PC-3 (cell line): ENCODE measurements around the gene TM9SF3. TPM values are rescaled to one million over a fixed set of nuclear protein-coding genes. Genes with fewer than 3 reads are reported as not detected.

Source experiments
- ATAC-seq: fragments of 200-7000 bp; cut with Tn5 transposase; 2 replicates; pipeline ENCODE4 v1.9.1; 2020; ENCODE audit warnings: mild to moderate bottlenecking, moderate library complexity
- BruUV-seq: library from RNA; stranded (reverse); fragments of 400-500 nt; replicated peaks from 2 replicates; lab custom pipeline; 2021; lab: Mats Ljungman, UMichigan
- CTCF ChIA-PET: fragments of 300-600 bp; sonication (Branson Sonifier 250); formaldehyde crosslinking; loops from one replicate; lab custom pipeline; 2022; ENCODE audit warnings: antibody characterized with exemption; lab: Charles Lee
- POLR2A ChIA-PET: fragments of 300-600 bp; sonication (Branson Sonifier 250); formaldehyde crosslinking; loops from one replicate; lab custom pipeline; 2022; ENCODE audit warnings: antibody characterized with exemption; ENCODE audit not compliant: unreplicated experiment; lab: Charles Lee
- DNase-seq: peaks from one replicate; pipeline ENCODE4 v3.0.0-alpha.2; 2015
- H2AFZ ChIP-seq: fragments of 300-600 bp; sonication (generic); 2 replicates; pipeline ENCODE4 v1.6.0; 2016; ENCODE audit warnings: antibody characterized with exemption, low read length
- H3F3A ChIP-seq: fragments of 300-600 bp; sonication (generic); one replicate; pipeline ENCODE4 v1.6.0; 2017; ENCODE audit warnings: antibody characterized with exemption, low read length, control low read depth, mild to moderate bottlenecking; ENCODE audit not compliant: unreplicated experiment
- H3K27ac ChIP-seq: fragments of 300-600 bp; sonication (generic); 2 replicates; pipeline ENCODE4 v1.5.1; 2016; ENCODE audit warnings: mild to moderate bottlenecking, low read length
- H3K27me3 ChIP-seq: fragments of 300-600 bp; sonication (generic); 2 replicates; pipeline ENCODE4 v1.6.1; 2016; ENCODE audit warnings: low read length, mixed read lengths
- H3K36me3 ChIP-seq: fragments of 300-600 bp; sonication (generic); 2 replicates; pipeline ENCODE4 v1.6.1; 2016; ENCODE audit warnings: low read depth, mixed run types, low read length, mixed read lengths
- H3K4me1 ChIP-seq: fragments of 300-600 bp; sonication (generic); 2 replicates; pipeline ENCODE4 v1.5.1; 2016; ENCODE audit warnings: low read length; ENCODE audit not compliant: insufficient read depth
- H3K4me2 ChIP-seq: fragments of 300-600 bp; sonication (generic); 2 replicates; pipeline ENCODE4 v1.6.0; 2016; ENCODE audit warnings: low read length
- H3K4me3 ChIP-seq: fragments of 300-600 bp; sonication (generic); 2 replicates; pipeline ENCODE4 v1.5.1; 2016; ENCODE audit warnings: mild to moderate bottlenecking, low read length, mixed read lengths
- H3K79me2 ChIP-seq: fragments of 300-600 bp; sonication (generic); 2 replicates; pipeline ENCODE4 v1.6.1; 2017; ENCODE audit warnings: low read length, mixed read lengths
- H3K9ac ChIP-seq: fragments of 300-600 bp; sonication (generic); 2 replicates; pipeline ENCODE4 v1.6.0; 2016; ENCODE audit warnings: mild to moderate bottlenecking, low read length
- H3K9me2 ChIP-seq: fragments of 300-600 bp; sonication (generic); replicated peaks from 2 replicates; pipeline ENCODE4 v1.6.1; 2016; ENCODE audit warnings: mixed run types, low read length, mixed read lengths
- H3K9me3 ChIP-seq: fragments of 300-600 bp; sonication (generic); 2 replicates; pipeline ENCODE4 v1.6.1; 2016; ENCODE audit warnings: low read length, mixed read lengths
- H4K20me1 ChIP-seq: fragments of 300-600 bp; sonication (generic); 2 replicates; pipeline ENCODE4 v1.6.1; 2016; ENCODE audit warnings: low read length, mixed read lengths
- EZH2 ChIP-seq: fragments of 300-600 bp; sonication (generic); IDR thresholded peaks from one replicate; pipeline ENCODE4 v1.6.1; 2017; ENCODE audit warnings: antibody characterized with exemption, mild to moderate bottlenecking, low read length; ENCODE audit not compliant: unreplicated experiment
- EZH2phosphoT487 ChIP-seq: fragments of 300-600 bp; sonication (generic); IDR thresholded peaks from 2 replicates; pipeline ENCODE4 v1.6.1; 2018; ENCODE audit warnings: mild to moderate bottlenecking, antibody characterized with exemption, low read length, borderline replicate concordance
- intact Hi-C: fragments of 100-400 bp; cut with micrococcal nuclease; formaldehyde crosslinking; loops from 2 replicates; pipeline ENCODE4 v1.9.0; 2023
- total RNA-seq: library from RNA; depleted of rRNA; stranded (reverse); fragments of >200 nt; gene quantifications from 2 replicates; pipeline ENCODE4 v1.2.3, GENCODE V29; 2014
- TF ChIP-seq, protein P1 (sequence below): fragments of 300-600 bp; sonication (generic); conservative IDR thresholded peaks from 2 replicates; pipeline ENCODE4 v1.5.1; 2017; ENCODE audit warnings: antibody characterized with exemption, low read depth, mild to moderate bottlenecking, low read length

The TM9SF3 gene
- total RNA-seq, 1 experiment from 2014 or later, result 39.2 TPM

DNA sequence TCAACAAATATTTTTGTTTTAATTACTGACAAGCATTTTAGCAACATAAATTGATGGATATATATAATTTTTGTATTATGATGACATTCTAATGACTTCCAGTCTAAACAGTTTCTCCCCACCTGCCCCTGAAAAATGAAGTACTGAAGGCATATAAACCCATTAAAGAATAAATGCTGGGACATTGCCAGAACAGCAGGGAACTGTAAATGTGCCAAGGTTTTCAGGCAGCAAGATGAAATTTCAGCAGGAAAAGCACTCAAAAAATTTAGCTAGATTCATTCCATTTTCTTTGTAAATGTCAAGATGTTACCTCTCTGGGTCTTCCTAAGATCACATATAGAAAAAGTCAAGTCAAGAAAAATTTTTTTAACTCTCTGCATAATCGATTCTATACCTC lies 62.1 kb downstream of the TM9SF3 start:
- H3K36me3 ChIP-seq, result peaks cover 14% of the 10 kb centered on the region; the same call in 1 of the 2 replicates
- no peaks in the 10 kb centered on the region for H3K9me2 ChIP-seq
- CTCF ChIA-PET, result no interaction called here
- POLR2A ChIA-PET, result no interaction called here
- BruUV-seq, result no TSS peak
- no peaks in the 10 kb centered on the region for H3K27me3 ChIP-seq
- no peaks in the 10 kb centered on the region for H4K20me1 ChIP-seq
- H3K79me2 ChIP-seq, result no peaks in the 10 kb centered on the region
- DNase-seq, result no peak
- H3K27ac ChIP-seq, result no peak overlapping the region
- no peak overlapping the region for H3K4me3 ChIP-seq
- no peak overlapping the region for H3K4me2 ChIP-seq
- H3F3A ChIP-seq, result no peaks in the 10 kb centered on the region
- no peak overlapping the region for H3K9ac ChIP-seq
- H3K4me1 ChIP-seq, result no peaks in the 10 kb centered on the region
- TF ChIP-seq, protein P1, sequence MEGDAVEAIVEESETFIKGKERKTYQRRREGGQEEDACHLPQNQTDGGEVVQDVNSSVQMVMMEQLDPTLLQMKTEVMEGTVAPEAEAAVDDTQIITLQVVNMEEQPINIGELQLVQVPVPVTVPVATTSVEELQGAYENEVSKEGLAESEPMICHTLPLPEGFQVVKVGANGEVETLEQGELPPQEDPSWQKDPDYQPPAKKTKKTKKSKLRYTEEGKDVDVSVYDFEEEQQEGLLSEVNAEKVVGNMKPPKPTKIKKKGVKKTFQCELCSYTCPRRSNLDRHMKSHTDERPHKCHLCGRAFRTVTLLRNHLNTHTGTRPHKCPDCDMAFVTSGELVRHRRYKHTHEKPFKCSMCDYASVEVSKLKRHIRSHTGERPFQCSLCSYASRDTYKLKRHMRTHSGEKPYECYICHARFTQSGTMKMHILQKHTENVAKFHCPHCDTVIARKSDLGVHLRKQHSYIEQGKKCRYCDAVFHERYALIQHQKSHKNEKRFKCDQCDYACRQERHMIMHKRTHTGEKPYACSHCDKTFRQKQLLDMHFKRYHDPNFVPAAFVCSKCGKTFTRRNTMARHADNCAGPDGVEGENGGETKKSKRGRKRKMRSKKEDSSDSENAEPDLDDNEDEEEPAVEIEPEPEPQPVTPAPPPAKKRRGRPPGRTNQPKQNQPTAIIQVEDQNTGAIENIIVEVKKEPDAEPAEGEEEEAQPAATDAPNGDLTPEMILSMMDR, result no peak
- TF ChIP-seq EZH2, result no peak
- TF ChIP-seq EZH2phosphoT487, result no peak
- H2AFZ ChIP-seq, result no peak overlapping the region
- no peak for ATAC-seq
- H3K9me3 ChIP-seq, result no peaks in the 10 kb centered on the region
- intact Hi-C loops, result no loop called here

DNA sequence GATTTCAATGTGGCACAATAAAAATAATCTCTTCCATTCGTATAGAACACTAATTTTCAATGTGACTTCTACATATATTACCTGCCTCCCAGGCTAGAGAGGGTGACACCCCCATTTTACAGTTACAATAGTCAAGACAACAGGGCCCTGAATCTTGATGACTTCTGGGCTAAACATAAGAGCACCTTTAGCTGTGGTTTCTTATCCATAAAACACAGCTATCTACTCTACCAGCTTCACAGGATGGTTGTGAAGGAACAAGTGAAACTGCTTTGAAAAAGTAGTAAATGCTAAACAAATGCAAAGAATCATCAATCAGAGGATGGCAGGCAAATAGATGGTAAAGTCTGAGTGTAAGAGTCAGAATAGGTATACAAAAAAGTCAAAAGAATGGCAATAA lies 69.5 kb downstream of the TM9SF3 start:
- Histone ChIP-seq H3K4me2 (no peak overlapping the region), H2AFZ (no peak overlapping the region), H3K36me3 (peaks cover 7% of the 10 kb centered on the region; the same call in 1 of the 2 replicates), H3K9ac (no peak overlapping the region), H4K20me1 (no peaks in the 10 kb centered on the region), H3K27ac (no peak overlapping the region), H3K27me3 (peaks cover 13% of the 10 kb centered on the region), H3K9me3 (no peaks in the 10 kb centered on the region), H3K4me3 (no peak overlapping the region), H3K9me2 (no peaks in the 10 kb centered on the region), H3K4me1 (peaks cover 18% of the 10 kb centered on the region), H3F3A (no peaks in the 10 kb centered on the region), H3K79me2 (no peaks in the 10 kb centered on the region)
- intact Hi-C loops, result no loop called here
- DNase-seq, result no peak
- ATAC-seq, result no peak
- CTCF ChIA-PET, result no interaction called here
- no TSS peak for BruUV-seq
- TF ChIP-seq, protein P1, result no peak
- TF ChIP-seq EZH2phosphoT487 (no peak), EZH2 (no peak)
- POLR2A ChIA-PET, result no interaction called here

DNA sequence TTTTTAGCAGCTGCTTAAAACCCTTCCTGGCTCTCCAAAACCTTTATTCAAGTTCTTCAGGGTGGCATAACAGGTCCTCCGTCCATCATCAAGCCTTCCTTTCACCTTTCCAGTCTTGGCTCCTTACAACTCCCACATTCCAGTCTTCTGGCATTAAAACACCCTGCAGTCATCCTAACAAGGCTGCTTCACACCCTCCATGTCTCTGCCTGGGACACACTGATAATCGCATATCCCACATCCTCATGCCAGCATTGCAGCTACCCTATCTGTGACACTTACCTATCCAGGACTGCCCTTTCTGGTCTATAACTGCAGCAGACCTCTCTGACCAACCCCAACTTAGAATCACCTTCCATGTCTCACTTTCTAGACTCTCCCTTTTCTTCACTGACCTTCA lies 70.5 kb downstream of the TM9SF3 start:
- intact Hi-C loops, result no loop called here
- Histone ChIP-seq H3K79me2 (no peaks in the 10 kb centered on the region), H4K20me1 (no peaks in the 10 kb centered on the region), H3K27me3 (peaks cover 18% of the 10 kb centered on the region), H3K9ac (no peak overlapping the region), H3K36me3 (peaks cover 6% of the 10 kb centered on the region; the same call in 1 of the 2 replicates), H3K9me3 (no peaks in the 10 kb centered on the region), H3F3A (no peaks in the 10 kb centered on the region), H3K4me2 (no peak overlapping the region), H3K9me2 (no peaks in the 10 kb centered on the region), H3K27ac (no peak overlapping the region), H3K4me1 (peaks cover 18% of the 10 kb centered on the region), H2AFZ (no peak overlapping the region), H3K4me3 (no peak overlapping the region)
- DNase-seq (no peak), ATAC-seq (no peak)
- ChIA-PET POLR2A (no interaction called here), CTCF (no interaction called here)
- TF ChIP-seq EZH2phosphoT487 (no peak), EZH2 (no peak)
- TF ChIP-seq, protein P1, result no peak
- no TSS peak for BruUV-seq
